ENCODE measurements around the gene RGS6. TPM values are rescaled to one million over a fixed set of nuclear protein-coding genes. Genes with fewer than 3 reads are reported as not detected.

RGS6 gene
- total RNA-seq, 2 experiments from 2014 or later, result not detected

DNA sequence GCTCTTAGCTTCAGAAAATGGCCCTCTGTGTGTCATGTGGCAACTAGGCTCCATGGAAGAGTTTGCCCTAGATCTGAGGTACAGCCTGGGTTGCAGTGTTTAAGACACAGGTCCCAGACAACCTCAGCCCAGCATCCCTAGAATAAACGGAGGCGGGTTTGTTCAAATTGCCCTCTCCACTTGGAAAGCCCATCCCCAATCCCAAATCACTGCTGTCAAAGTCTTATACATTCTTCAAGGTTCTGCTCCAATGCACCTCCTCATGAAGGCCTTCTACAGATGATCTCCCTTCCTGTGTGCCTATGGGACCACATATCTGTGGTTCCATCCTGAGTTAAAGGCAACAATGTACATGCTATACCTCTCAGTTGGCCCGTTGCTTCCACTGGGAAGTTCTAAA is 671.9 kb downstream of the RGS6 start:
- H3K9me3 ChIP-seq (ENCODE audit: control insufficient read depth in 1 of 2, insufficient read depth in 1 of 2, low read length in 2 of 2), result no peaks in the 10 kb centered on the region
- DNase-seq (no peak), ATAC-seq (ENCODE audit: poor library complexity) (no peak)
- peaks cover 0 to 6% of the 10 kb centered on the region in 2 experiments for H3K27me3 ChIP-seq (ENCODE audit: control insufficient read depth in 1 of 2, insufficient read depth in 2 of 2, low read length in 2 of 2)
- H3K4me3 Mint-ChIP-seq, result no peak overlapping the region
- no peak overlapping the region for H3K4me3 ChIP-seq (ENCODE audit: low read length)
- no peak overlapping the region for H3K27ac Mint-ChIP-seq
- H3K4me1 Mint-ChIP-seq (ENCODE audit: low read depth), result no peaks in the 10 kb centered on the region
- intact Hi-C loops (cut with DNase I, micrococcal nuclease), result no loop called here
- H3K27ac ChIP-seq (ENCODE audit: low read depth in 1 of 2, low read length in 2 of 2), result no peak overlapping the region
- ChIA-PET POLR2A (no interaction called here), CTCF (no interaction called here)
- H3K36me3 ChIP-seq (ENCODE audit: insufficient read depth, low read length), result no peaks in the 10 kb centered on the region
- TF ChIP-seq, protein P1, sequence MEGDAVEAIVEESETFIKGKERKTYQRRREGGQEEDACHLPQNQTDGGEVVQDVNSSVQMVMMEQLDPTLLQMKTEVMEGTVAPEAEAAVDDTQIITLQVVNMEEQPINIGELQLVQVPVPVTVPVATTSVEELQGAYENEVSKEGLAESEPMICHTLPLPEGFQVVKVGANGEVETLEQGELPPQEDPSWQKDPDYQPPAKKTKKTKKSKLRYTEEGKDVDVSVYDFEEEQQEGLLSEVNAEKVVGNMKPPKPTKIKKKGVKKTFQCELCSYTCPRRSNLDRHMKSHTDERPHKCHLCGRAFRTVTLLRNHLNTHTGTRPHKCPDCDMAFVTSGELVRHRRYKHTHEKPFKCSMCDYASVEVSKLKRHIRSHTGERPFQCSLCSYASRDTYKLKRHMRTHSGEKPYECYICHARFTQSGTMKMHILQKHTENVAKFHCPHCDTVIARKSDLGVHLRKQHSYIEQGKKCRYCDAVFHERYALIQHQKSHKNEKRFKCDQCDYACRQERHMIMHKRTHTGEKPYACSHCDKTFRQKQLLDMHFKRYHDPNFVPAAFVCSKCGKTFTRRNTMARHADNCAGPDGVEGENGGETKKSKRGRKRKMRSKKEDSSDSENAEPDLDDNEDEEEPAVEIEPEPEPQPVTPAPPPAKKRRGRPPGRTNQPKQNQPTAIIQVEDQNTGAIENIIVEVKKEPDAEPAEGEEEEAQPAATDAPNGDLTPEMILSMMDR (IDR thresholded peaks at IDR 0.05), result no peak
- no peaks in the 10 kb centered on the region for H3K4me1 ChIP-seq (ENCODE audit: insufficient read depth, low read length)
- no peaks in the 10 kb centered on the region for H3K9me3 Mint-ChIP-seq
- H3K27me3 Mint-ChIP-seq, result no peaks in the 10 kb centered on the region
- no peaks in the 10 kb centered on the region for H3K36me3 Mint-ChIP-seq (ENCODE audit: low read depth)

DNA sequence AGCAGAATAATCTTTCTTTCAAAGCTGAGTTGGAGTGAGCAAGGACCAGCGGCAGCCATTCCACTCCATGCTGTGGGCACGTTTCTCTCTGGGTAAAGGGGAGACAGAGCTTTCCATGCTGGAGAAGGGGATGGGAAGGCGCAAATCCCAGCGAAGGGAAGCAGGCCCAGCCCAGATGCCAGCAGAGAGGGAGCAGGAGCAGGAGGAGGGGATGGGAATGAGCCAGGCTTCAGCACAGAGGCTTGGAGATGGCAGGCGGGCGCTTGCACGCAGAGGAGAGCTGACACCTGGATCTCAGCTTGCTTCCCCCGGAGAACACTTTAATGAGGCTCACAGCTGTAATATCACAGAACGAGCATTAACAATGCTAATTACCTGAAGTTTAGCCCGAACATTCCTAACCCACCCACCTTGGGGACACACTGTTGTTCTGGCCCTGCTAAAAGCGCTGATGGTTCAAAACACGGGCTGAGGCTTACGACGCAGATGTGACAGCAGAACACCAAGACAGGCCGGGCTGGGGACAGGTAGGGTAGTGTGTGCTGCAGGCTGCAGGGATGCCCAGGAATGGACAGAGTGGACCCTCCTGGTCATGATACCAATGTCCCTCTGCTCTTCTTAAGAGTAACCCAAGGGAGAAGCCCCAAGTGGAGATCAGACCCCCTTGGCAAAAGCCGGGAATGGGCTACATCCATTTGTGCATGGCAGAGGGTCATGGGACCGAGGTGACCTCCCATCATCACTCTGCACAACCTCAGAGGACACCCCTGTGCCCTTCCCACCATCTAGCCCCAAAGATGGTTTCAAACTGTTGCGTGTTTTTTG is 673.1 kb downstream of the RGS6 start:
- Mint-ChIP-seq H3K4me1 (ENCODE audit: low read depth) (no peaks in the 10 kb centered on the region), H3K27me3 (no peaks in the 10 kb centered on the region), H3K4me3 (no peak overlapping the region), H3K27ac (no peak overlapping the region), H3K9me3 (no peaks in the 10 kb centered on the region), H3K36me3 (ENCODE audit: low read depth) (no peaks in the 10 kb centered on the region)
- intact Hi-C loops (cut with DNase I, micrococcal nuclease), result no loop called here
- no peak overlapping the region for H3K27ac ChIP-seq (ENCODE audit: low read depth in 1 of 2, low read length in 2 of 2)
- POLR2A ChIA-PET, result no interaction called here
- CTCF ChIA-PET, result no interaction called here
- no peak overlapping the region for H3K4me3 ChIP-seq (ENCODE audit: low read length)
- no peaks in the 10 kb centered on the region for H3K36me3 ChIP-seq (ENCODE audit: insufficient read depth, low read length)
- no peaks in the 10 kb centered on the region for H3K4me1 ChIP-seq (ENCODE audit: insufficient read depth, low read length)
- ATAC-seq (ENCODE audit: poor library complexity) (no peak), DNase-seq (no peak)
- no peaks in the 10 kb centered on the region for H3K9me3 ChIP-seq (ENCODE audit: control insufficient read depth in 1 of 2, insufficient read depth in 1 of 2, low read length in 2 of 2)
- TF ChIP-seq, protein P1 (IDR thresholded peaks at IDR 0.05), result no peak
- peaks cover 0 to 6% of the 10 kb centered on the region in 2 experiments for H3K27me3 ChIP-seq (ENCODE audit: control insufficient read depth in 1 of 2, insufficient read depth in 2 of 2, low read length in 2 of 2)

DNA sequence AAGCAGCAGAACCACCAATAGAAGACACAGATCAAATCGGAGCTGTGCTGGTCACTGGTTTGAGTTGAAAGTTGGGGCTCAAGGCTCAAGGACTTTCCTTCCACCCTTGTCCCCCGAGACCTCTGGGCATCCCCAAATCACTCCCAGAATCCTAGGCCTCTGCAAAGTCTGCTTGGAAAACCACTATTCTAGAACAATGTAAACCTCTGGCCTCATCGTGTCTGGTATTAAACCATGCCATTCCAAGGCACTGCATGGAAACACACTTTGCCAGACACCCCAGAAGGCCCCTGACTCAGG is 673.6 kb downstream of the RGS6 start:
- POLR2A ChIA-PET, result no interaction called here

More for the DNA sequence above, 673.6 kb downstream of the RGS6 start:
- no peak for DNase-seq
- ATAC-seq (ENCODE audit: poor library complexity), result no peak
- Mint-ChIP-seq H3K27ac (no peak overlapping the region), H3K4me3 (no peak overlapping the region), H3K36me3 (ENCODE audit: low read depth) (no peaks in the 10 kb centered on the region), H3K27me3 (no peaks in the 10 kb centered on the region), H3K4me1 (ENCODE audit: low read depth) (no peaks in the 10 kb centered on the region), H3K9me3 (no peaks in the 10 kb centered on the region)
- no peaks in the 10 kb centered on the region for H3K4me1 ChIP-seq (ENCODE audit: insufficient read depth, low read length)
- intact Hi-C loops (cut with DNase I, micrococcal nuclease), result no loop called here
- no peaks in the 10 kb centered on the region for H3K9me3 ChIP-seq (ENCODE audit: control insufficient read depth in 1 of 2, insufficient read depth in 1 of 2, low read length in 2 of 2)
- TF ChIP-seq, protein P1 (IDR thresholded peaks at IDR 0.05), result no peak
- H3K27me3 ChIP-seq (ENCODE audit: control insufficient read depth in 1 of 2, insufficient read depth in 2 of 2, low read length in 2 of 2), result peaks cover 0 to 6% of the 10 kb centered on the region in 2 experiments
- CTCF ChIA-PET, result no interaction called here
- no peaks in the 10 kb centered on the region for H3K36me3 ChIP-seq (ENCODE audit: insufficient read depth, low read length)
- no peak overlapping the region for H3K27ac ChIP-seq (ENCODE audit: low read depth in 1 of 2, low read length in 2 of 2)
- H3K4me3 ChIP-seq (ENCODE audit: low read length), result no peak overlapping the region

All from CD4-positive, alpha-beta T cell (primary cell).